Endodermal cell (in vitro differentiated cells): ENCODE results near the gene ERGIC1. TPM values are rescaled to one million over a fixed set of nuclear protein-coding genes. Genes with fewer than 3 reads are reported as not detected.

Experiments used
- DNase-seq: peaks from one replicate; pipeline ENCODE4 v3.0.0-alpha.2; 2017
- H3K27ac ChIP-seq: 2 replicates; pipeline ENCODE4 v1.5.1; 2013; ENCODE audit warnings: mild to moderate bottlenecking, low read depth, low read length, moderate library complexity
- H3K27me3 ChIP-seq: 2 replicates; pipeline ENCODE4 v1.6.1; 2013; ENCODE audit warnings: mild to moderate bottlenecking, low read length, moderate library complexity; ENCODE audit not compliant: insufficient read depth, control insufficient read depth, poor library complexity, severe bottlenecking
- H3K36me3 ChIP-seq: 2 replicates; pipeline ENCODE4 v1.7.0; 2013; ENCODE audit warnings: mild to moderate bottlenecking, low read length, moderate library complexity; ENCODE audit not compliant: control insufficient read depth, insufficient read depth
- H3K4me1 ChIP-seq: one replicate; pipeline ENCODE4 v1.7.0; 2013; ENCODE audit warnings: low read length; ENCODE audit not compliant: control insufficient read depth, insufficient read depth
- H3K4me3 ChIP-seq: 2 replicates; pipeline ENCODE4 v1.5.1; 2013; ENCODE audit warnings: mild to moderate bottlenecking, low read length, moderate library complexity
- H3K9ac ChIP-seq: 2 replicates; pipeline ENCODE4 v1.6.1; 2013; ENCODE audit warnings: mild to moderate bottlenecking, low read length, moderate library complexity; ENCODE audit not compliant: poor library complexity, severe bottlenecking; ENCODE audit errors: extremely low read depth
- H3K9me3 ChIP-seq: 2 replicates; pipeline ENCODE4 v1.6.1; 2013; ENCODE audit warnings: mild to moderate bottlenecking, low read length, moderate library complexity; ENCODE audit not compliant: control insufficient read depth
- H3K27ac Mint-ChIP-seq: 2 replicates; pipeline ENCODE4 v1.8.0; 2020; ENCODE audit warnings: mixed read lengths
- H3K27me3 Mint-ChIP-seq: 2 replicates; pipeline ENCODE4 v1.8.0; 2021; ENCODE audit warnings: mild to moderate bottlenecking, mixed read lengths; ENCODE audit not compliant: insufficient read depth
- H3K36me3 Mint-ChIP-seq: 2 replicates; pipeline ENCODE4 v1.8.0; 2020; ENCODE audit warnings: low read depth, mixed read lengths
- H3K4me1 Mint-ChIP-seq: 2 replicates; pipeline ENCODE4 v1.8.0; 2020; ENCODE audit warnings: mixed read lengths
- H3K4me3 Mint-ChIP-seq: 2 replicates; pipeline ENCODE4 v1.8.0; 2020; ENCODE audit warnings: mild to moderate bottlenecking, moderate library complexity, mixed read lengths
- H3K9me3 Mint-ChIP-seq: 2 replicates; pipeline ENCODE4 v1.8.0; 2020; ENCODE audit warnings: mild to moderate bottlenecking, mixed read lengths
- WGBS, 2 experiments: methylation state at CpG; one replicate each; pipeline versions ENCODE4 v1.1.5 to v1.1.7; 2013; ENCODE audit warnings: missing lambda C conversion rate in 2 of 2, mixed read lengths in 1 of 2; ENCODE audit not compliant: insufficient coverage in 1 of 2, insufficient read length in 1 of 2; 5-methylcytosine and 5-hydroxymethylcytosine counted together
- total RNA-seq, 2 donors: library from RNA; stranded (reverse); fragmentation: NEBNext Ultra II Directional in 1 of 2; extraction: Animal tissue kit (Norgen Biotek cat#: 25700) in 1 of 2; gene quantifications; 2 replicates in 1 of 2; 3 replicates in 1 of 2; pipeline ENCODE4 v1.2.1, GENCODE V29; 2021
- TF ChIP-seq, protein P1 (sequence below): fragments of 200-600 bp; sonication (generic); conservative IDR thresholded peaks from 2 replicates; pipeline ENCODE4 v1.5.0; 2021; ENCODE audit warnings: antibody characterized with exemption, mild to moderate bottlenecking

Gene ERGIC1
- total RNA-seq, 2 donors from 2014 or later: 81.9 to 94.8 TPM

DNA sequence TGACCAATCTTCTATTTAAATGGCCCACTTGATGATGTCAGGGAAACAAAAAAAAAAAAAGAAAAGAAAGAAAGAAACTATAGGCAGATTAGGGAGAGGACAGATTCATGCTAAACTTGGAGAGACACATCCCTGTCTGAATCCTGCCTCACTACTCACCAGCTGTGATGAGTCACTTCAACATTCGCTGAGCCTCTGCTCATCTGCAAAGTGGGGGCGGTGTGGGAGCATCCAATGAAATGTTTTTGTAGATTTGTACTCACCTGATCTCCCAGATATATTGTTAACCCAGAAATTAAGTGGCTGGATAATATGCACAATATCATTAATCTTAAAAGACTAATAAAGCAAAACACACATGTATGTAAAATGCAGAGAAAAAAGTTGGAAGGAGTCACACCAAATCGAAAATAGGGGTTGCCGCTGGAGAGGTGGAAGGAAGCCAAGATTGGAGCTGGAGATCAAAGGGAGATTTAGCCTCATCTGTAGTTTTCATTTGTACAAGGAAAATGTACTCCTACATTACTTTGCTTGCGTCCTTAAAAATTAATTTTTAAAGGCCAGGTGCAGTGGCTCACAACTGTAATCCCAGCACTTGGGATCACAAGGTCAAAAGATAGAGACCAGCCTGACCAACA lies 17.0 kb upstream of the ERGIC1 start:
- 87 to 94% methylated on average over 3 to 5 of the region's 5 CpGs for whole genome bisulfite sequencing, 2 experiments
- Histone ChIP-seq H3K27ac (no peak overlapping the region), H3K9me3 (no peaks in the 10 kb centered on the region), H3K4me3 (no peak overlapping the region), H3K9ac (no peak overlapping the region), H3K36me3 (no peaks in the 10 kb centered on the region), H3K27me3 (no peaks in the 10 kb centered on the region), H3K4me1 (no peaks in the 10 kb centered on the region)
- Mint-ChIP-seq H3K4me3 (no peak overlapping the region), H3K4me1 (no peaks in the 10 kb centered on the region), H3K27me3 (peaks cover 18% of the 10 kb centered on the region), H3K36me3 (no peaks in the 10 kb centered on the region), H3K9me3 (no peaks in the 10 kb centered on the region), H3K27ac (no peak overlapping the region)
- peak; percentile 48 for DNase-seq
- TF ChIP-seq, protein P1, sequence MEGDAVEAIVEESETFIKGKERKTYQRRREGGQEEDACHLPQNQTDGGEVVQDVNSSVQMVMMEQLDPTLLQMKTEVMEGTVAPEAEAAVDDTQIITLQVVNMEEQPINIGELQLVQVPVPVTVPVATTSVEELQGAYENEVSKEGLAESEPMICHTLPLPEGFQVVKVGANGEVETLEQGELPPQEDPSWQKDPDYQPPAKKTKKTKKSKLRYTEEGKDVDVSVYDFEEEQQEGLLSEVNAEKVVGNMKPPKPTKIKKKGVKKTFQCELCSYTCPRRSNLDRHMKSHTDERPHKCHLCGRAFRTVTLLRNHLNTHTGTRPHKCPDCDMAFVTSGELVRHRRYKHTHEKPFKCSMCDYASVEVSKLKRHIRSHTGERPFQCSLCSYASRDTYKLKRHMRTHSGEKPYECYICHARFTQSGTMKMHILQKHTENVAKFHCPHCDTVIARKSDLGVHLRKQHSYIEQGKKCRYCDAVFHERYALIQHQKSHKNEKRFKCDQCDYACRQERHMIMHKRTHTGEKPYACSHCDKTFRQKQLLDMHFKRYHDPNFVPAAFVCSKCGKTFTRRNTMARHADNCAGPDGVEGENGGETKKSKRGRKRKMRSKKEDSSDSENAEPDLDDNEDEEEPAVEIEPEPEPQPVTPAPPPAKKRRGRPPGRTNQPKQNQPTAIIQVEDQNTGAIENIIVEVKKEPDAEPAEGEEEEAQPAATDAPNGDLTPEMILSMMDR: no peak

DNA sequence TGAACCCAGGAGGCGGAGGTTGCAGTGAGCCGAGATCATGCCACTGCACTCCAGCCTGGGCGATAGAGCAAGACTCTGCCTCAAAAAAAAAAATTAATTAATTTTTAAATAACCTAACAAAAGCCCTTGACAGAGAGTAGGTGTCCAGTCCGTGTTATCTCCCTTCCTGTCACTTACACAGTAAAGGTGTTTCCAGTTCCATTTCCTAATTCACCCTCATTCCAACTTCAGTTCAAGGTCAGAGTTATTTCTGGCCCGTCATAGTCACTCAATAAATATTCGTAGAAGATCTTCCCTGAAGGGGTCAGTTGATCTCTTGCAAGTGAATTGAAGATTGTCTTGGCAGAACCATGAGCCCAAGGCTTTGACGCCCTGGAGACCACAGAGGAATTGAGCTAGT lies 16.4 kb upstream of the ERGIC1 start:
- no peak overlapping the region for H3K4me3 Mint-ChIP-seq
- 96 to 97% methylated on average over 5 to 7 of the region's 7 CpGs for WGBS, 2 experiments
- H3K27ac Mint-ChIP-seq: no peak overlapping the region
- H3K27me3 ChIP-seq: no peaks in the 10 kb centered on the region
- no peaks in the 10 kb centered on the region for H3K9me3 ChIP-seq
- H3K9ac ChIP-seq: no peak overlapping the region
- H3K36me3 Mint-ChIP-seq: no peaks in the 10 kb centered on the region
- no peaks in the 10 kb centered on the region for H3K36me3 ChIP-seq
- no peak for DNase-seq
- no peak overlapping the region for H3K4me3 ChIP-seq
- H3K4me1 ChIP-seq: no peaks in the 10 kb centered on the region
- H3K4me1 Mint-ChIP-seq: no peaks in the 10 kb centered on the region
- H3K9me3 Mint-ChIP-seq: no peaks in the 10 kb centered on the region
- TF ChIP-seq, protein P1: no peak
- no peak overlapping the region for H3K27ac ChIP-seq
- H3K27me3 Mint-ChIP-seq: peaks cover 18% of the 10 kb centered on the region

DNA sequence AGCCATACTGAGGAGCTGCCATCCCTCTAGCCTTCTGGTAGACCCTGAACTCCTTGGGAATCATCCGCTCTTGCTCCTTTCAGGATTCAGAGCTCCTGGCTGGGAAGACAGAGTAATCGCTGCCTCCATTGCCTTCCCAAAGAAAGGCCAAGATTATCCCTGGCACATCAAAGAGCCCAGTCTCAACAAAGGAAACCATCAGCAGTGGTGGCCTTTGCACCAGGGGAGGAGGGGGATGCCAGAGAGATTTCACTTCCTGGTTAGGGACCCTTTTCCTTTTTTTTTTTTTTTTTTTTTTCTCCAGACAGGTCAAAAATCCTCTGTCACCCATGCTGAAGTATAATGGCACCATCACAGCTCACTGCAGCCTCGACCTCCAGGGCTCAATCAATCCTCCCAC lies 16.0 kb upstream of the ERGIC1 start:
- no peak overlapping the region for H3K27ac ChIP-seq
- no peaks in the 10 kb centered on the region for H3K36me3 Mint-ChIP-seq
- H3K27me3 ChIP-seq: no peaks in the 10 kb centered on the region
- no peaks in the 10 kb centered on the region for H3K36me3 ChIP-seq
- peak; percentile 38 for DNase-seq
- H3K4me1 Mint-ChIP-seq: no peaks in the 10 kb centered on the region
- no peak overlapping the region for H3K9ac ChIP-seq
- peaks cover 18% of the 10 kb centered on the region for H3K27me3 Mint-ChIP-seq
- 91% methylated on average over 3 of the region's 3 CpGs; no CpG with 5 or more reads in 1 of the 2 experiments for WGBS, 2 experiments
- TF ChIP-seq, protein P1: no peak
- no peak overlapping the region for H3K4me3 Mint-ChIP-seq
- no peak overlapping the region for H3K4me3 ChIP-seq
- H3K9me3 ChIP-seq: no peaks in the 10 kb centered on the region
- no peaks in the 10 kb centered on the region for H3K9me3 Mint-ChIP-seq
- no peaks in the 10 kb centered on the region for H3K4me1 ChIP-seq
- H3K27ac Mint-ChIP-seq: no peak overlapping the region
